Measurements from ENCODE around the gene RAD52. TPM values are rescaled to one million over a fixed set of nuclear protein-coding genes. Genes with fewer than 3 reads are reported as not detected.

The RAD52 gene
- total RNA-seq = 10 to 100 TPM; 14.6 to 21.8 TPM

DNA sequence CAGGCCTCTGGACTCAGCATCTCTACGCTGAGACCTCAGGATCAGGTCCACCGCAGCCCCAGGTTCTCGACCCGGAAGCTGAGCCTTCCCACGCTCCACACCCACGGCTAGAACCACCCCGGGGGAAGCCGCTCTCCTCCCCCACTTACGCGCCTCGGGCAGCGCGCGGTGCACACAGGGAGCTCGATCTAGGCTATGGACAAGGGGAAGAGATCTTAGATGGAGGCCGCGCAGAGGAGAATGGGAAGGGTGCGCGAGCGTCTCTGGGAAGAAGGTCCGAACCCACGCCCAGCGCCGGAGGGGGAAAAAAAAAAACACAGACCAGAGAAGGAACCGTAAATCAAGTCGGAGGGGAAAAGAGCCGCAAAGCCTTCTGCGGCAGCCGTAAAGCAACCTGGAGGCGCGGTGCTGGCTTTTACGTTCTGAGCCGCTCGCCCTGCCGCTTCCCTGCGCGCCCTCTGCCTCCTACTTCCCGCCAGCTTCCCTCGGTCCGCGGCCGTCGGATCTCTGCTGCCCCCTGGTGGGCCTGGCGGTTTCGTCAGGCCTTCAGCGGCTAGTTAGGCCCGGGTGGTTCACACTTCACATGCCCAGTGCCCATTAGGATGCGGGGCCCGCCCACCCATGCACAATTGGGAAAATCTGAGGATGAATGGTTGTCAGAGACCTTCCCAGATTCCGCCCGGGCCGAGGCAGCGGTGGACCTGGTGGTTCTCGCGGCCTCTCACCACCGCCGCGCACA lies at the start of gene RAD52:
Gene RAD52 (minus strand): TSS at position 242 of the 739 bp plus-strand sequence. CDS start 16,636 bp downstream, outside the sequence.
- peak within 1 kb of the TSS; percentile 98 for H3K4me3 Mint-ChIP-seq
- peak; percentile 84 for ATAC-seq
- peaks cover 16% of the 10 kb centered on the region for H3K36me3 Mint-ChIP-seq
- H3K27ac Mint-ChIP-seq = peak within 1 kb of the TSS; percentile 87
- peak; percentile 98 for DNase-seq
- CTCF ChIA-PET = interaction anchor here (0.5 to 2.5 kb wide), 42 partner anchors 10 to 637 kb away, joined by 3 to 25 read pairs (median 3); partner anchors contain the start of genes ERC1 and WNK1
- H3K4me1 Mint-ChIP-seq = peaks cover 30% of the 10 kb centered on the region
- H3K27me3 Mint-ChIP-seq = no peaks in the 10 kb centered on the region
- no peaks in the 10 kb centered on the region for H3K9me3 Mint-ChIP-seq (ENCODE audit: low read depth)

DNA sequence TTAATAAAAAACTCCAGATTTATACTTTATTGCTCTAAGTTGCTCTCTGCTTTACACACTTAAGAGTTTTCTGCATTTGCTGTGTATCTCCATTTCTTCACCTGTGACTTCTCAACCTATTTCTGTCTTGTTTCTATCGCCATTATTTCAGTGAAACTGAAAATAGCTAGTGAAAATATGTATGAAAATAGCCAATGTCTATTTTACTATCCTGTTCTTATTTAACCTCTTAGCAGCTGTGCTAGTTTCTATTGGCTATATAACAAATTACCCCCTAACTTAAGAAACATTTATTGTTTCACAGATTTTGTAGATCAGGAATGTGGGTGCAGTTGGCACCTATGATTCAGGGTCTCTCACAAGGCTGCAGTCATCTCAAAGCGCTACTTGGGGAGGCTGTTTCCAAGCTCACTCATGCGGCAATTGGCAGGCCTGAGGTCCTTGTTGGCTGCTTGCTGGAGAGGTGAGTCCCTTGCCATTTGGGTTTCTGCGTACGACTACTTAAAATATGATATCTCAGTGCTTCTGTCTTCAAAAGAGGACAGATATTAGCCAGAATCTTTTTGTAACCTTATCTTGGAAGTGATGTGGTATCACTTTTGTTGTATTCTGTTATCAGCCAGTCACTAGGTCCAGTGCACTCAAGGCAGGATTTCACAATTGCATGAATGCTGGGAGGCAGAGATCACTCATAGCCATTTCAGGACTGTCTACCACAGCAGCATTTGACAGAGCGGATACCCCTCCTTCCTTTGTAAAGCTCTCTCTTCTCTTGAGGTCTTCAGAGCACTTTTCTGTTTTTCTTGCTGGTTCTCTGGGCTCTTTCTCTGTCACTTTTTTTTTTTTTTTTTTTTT lies 48.8 kb upstream of the RAD52 start:
- no peak for DNase-seq
- H3K9me3 Mint-ChIP-seq (ENCODE audit: low read depth) = no peaks in the 10 kb centered on the region
- CTCF ChIA-PET = interaction anchor here (2.1 kb wide), 1 partner anchor 120 kb away, joined by 7 read pairs; no protein-coding TSS in a partner anchor
- ATAC-seq = no peak
- H3K36me3 Mint-ChIP-seq = peaks cover 8% of the 10 kb centered on the region
- H3K27ac Mint-ChIP-seq = no peak overlapping the region
- H3K27me3 Mint-ChIP-seq = no peaks in the 10 kb centered on the region
- H3K4me3 Mint-ChIP-seq = no peak overlapping the region
- peaks cover 5% of the 10 kb centered on the region for H3K4me1 Mint-ChIP-seq

DNA sequence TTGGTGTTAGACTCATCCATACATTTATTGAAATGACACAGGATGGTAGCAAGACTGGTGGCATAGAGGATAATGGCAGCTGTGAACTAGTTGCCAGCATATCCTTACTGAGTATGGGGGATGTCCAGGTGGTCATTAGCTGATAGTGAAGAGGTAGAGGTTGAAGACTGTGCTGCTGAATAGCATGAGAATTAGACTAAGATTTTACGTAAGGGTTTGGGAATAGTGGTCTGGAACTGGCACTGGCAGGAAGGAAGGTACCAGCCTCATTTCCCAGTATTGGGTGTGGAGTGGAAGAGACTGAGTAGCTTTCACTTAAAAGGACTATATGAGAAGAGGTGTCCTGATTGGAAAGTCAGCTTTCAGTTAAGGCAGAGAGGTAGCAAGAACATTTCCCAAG lies 48.0 kb upstream of the RAD52 start:
- peaks cover 8% of the 10 kb centered on the region for H3K4me1 Mint-ChIP-seq
- H3K9me3 Mint-ChIP-seq (ENCODE audit: low read depth) = no peaks in the 10 kb centered on the region
- CTCF ChIA-PET = interaction anchor here (2.1 kb wide), 1 partner anchor 120 kb away, joined by 7 read pairs; no protein-coding TSS in a partner anchor
- H3K36me3 Mint-ChIP-seq = peaks cover 9% of the 10 kb centered on the region
- ATAC-seq = no peak
- DNase-seq = no peak
- H3K27me3 Mint-ChIP-seq = peaks cover 3% of the 10 kb centered on the region
- no peak overlapping the region for H3K4me3 Mint-ChIP-seq
- H3K27ac Mint-ChIP-seq = no peak overlapping the region

DNA sequence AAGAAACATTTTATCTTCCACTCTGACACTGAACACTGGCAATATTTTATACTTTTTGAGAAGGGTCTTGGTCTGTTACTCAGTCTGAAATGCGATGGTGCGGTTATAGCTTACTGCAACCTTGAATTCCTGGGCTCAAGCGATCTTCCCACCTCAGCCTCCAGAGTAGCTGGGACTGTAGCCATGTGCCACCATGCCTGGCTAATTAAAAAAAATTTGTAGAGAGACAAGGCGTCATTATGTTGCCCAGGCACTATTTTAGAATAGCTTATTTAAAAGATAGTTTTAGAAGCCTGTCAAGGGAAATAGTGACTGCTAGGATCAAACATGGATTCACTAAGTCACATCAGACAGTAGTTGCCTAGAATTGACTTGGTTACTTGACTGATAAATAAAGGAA lies 47.4 kb upstream of the RAD52 start:
- CTCF ChIA-PET = interaction anchor here (2.1 kb wide), 1 partner anchor 121 kb away, joined by 7 read pairs; no protein-coding TSS in a partner anchor
- Mint-ChIP-seq H3K4me3 (no peak overlapping the region), H3K27me3 (peaks cover 9% of the 10 kb centered on the region), H3K36me3 (peaks cover 6% of the 10 kb centered on the region), H3K27ac (no peak overlapping the region), H3K4me1 (peaks cover 14% of the 10 kb centered on the region), H3K9me3 (ENCODE audit: low read depth) (no peaks in the 10 kb centered on the region)
- ATAC-seq = no peak
- DNase-seq = no peak

DNA sequence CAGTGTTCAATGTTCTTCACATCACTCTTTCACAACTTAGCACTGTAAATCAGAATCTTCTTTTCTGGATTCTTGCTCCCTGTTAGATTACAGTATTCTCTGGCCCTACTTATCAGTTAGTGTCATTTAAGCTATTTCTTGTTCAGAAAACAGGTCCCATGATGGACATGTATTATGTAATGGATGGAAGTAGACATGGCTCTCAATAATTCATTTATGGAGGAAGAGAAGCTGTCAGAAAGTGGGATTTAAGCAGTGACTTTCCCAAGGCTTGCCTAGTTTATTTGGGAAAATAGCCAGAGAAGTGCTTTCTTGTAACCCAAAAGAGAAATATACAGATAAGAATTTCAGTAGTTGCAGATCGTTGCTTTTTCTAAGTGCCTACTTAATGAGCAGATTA lies 43.2 kb upstream of the RAD52 start:
- Mint-ChIP-seq H3K4me3 (peak overlapping the region; percentile 91), H3K36me3 (peaks cover 4% of the 10 kb centered on the region), H3K27ac (no peak overlapping the region), H3K9me3 (ENCODE audit: low read depth) (no peaks in the 10 kb centered on the region), H3K27me3 (peaks cover 14% of the 10 kb centered on the region), H3K4me1 (peaks cover 35% of the 10 kb centered on the region)
- ATAC-seq (no peak), DNase-seq (no peak)
- CTCF ChIA-PET = interaction anchor here (1.0 to 3.9 kb wide), 2 partner anchors 43 to 177 kb away, joined by 4 to 25 read pairs; partner anchors contain the start of gene RAD52

DNA sequence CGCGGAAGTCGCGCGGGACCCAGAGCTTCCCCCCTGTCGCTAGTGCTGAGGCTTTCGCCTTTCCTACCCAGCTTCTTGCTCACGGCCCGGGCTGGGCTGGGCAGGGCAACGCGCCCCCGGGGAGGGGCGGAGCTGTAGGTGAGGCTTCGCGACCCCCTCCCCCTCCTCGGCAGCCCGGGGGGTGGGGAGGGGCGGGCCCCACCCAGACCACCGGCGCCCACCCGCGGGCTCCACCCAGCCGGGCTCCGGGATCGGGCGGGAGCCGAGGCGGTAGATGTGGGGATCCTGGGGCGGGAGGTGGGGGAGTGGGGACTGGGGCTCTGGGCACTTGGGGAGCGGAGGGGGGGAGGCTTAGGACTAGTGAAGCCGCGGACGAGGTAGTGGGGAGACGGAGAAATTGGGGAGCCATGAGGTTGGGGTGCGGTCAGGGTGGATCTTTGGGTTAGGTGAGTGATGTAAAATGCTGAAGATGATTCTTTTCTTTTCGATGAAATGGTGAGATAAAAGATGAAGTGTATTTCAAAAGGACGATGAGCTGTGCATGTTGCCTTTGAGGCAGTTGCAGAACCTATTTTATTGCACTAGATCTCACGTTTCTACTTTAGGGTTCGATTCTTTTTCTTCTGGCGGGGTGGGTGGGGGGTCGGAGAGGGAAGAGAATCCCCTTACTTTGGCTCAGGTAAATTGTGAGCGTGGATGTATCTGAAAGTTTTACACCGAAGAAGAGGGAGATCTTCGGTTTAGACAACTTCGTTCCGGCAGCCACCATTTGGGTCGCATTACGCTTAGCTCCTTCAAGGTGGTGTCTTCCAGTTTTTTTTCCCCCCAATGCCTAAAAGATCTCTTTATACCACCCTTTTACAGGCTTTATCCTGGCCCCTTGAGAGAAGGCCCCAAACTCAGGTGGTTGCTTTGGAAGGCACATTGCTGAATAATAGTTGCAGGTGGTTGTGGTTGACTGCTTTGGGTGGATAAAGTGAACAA lies 42.1 kb upstream of the RAD52 start:
- H3K9me3 Mint-ChIP-seq (ENCODE audit: low read depth) = no peaks in the 10 kb centered on the region
- peak overlapping the region; percentile 91 for H3K4me3 Mint-ChIP-seq
- H3K27ac Mint-ChIP-seq = peak overlapping the region; percentile 87
- H3K36me3 Mint-ChIP-seq = peaks cover 6% of the 10 kb centered on the region
- CTCF ChIA-PET = interaction anchor here (0.7 to 3.9 kb wide), 4 partner anchors 42 to 601 kb away, joined by 3 to 25 read pairs (median 4); partner anchors contain the start of gene RAD52
- ATAC-seq = peak; percentile 67
- H3K27me3 Mint-ChIP-seq = peaks cover 14% of the 10 kb centered on the region
- peaks cover 32% of the 10 kb centered on the region for H3K4me1 Mint-ChIP-seq
- peak; percentile 60 for DNase-seq

DNA sequence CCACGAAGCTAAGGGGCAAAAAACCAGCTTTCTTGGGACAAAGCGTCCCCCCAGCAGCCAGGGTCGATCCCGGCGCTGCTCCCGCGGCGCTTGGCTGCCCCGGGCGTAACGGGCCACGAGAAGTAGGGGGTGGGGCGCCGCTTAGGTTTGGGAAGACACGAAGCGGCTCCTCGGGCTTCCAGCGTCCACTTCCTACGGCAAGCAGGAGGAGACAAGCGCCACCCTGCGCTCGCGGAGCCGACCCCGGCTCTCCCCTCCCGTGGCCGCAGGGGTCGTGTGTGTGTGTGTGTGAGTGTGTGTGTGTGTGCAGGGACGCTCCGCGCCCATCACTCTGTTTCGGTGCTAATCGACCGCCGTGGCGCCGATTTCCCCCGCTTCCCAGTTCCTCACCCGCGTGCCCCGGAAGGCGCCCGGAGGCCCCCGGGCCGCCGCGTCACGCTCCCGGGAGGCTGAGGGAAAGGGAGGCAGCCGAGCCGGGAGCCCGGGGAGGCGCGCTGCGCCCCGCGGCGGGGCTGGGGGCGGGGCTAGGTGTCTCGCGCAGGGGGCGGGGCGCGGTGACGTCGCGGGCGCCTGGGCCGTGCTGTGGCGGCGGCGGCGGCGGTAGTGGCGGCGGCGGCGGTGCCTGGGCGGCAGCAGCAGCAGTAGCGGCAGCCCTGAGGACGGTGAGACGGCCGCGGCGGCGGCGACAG lies 41.3 kb upstream of the RAD52 start, which contains the start of gene ERC1:
Gene ERC1 (plus strand): TSS at position 563 of the 689 bp plus-strand sequence. CDS start 36,681 bp downstream, outside the sequence.
- CTCF ChIA-PET = interaction anchor here (0.9 to 3.9 kb wide), 5 partner anchors 9 to 590 kb away, joined by 3 to 25 read pairs (median 4); partner anchors contain the start of genes CCDC77 and RAD52
- H3K27me3 Mint-ChIP-seq = peaks cover 14% of the 10 kb centered on the region
- peak within 1 kb of the TSS; percentile 87 for H3K27ac Mint-ChIP-seq
- ATAC-seq (peak; percentile 88), DNase-seq (peak; percentile 77)
- peaks cover 6% of the 10 kb centered on the region for H3K36me3 Mint-ChIP-seq
- H3K4me1 Mint-ChIP-seq = peaks cover 32% of the 10 kb centered on the region
- peak within 1 kb of the TSS; percentile 91 for H3K4me3 Mint-ChIP-seq
- no peaks in the 10 kb centered on the region for H3K9me3 Mint-ChIP-seq (ENCODE audit: low read depth)

DNA sequence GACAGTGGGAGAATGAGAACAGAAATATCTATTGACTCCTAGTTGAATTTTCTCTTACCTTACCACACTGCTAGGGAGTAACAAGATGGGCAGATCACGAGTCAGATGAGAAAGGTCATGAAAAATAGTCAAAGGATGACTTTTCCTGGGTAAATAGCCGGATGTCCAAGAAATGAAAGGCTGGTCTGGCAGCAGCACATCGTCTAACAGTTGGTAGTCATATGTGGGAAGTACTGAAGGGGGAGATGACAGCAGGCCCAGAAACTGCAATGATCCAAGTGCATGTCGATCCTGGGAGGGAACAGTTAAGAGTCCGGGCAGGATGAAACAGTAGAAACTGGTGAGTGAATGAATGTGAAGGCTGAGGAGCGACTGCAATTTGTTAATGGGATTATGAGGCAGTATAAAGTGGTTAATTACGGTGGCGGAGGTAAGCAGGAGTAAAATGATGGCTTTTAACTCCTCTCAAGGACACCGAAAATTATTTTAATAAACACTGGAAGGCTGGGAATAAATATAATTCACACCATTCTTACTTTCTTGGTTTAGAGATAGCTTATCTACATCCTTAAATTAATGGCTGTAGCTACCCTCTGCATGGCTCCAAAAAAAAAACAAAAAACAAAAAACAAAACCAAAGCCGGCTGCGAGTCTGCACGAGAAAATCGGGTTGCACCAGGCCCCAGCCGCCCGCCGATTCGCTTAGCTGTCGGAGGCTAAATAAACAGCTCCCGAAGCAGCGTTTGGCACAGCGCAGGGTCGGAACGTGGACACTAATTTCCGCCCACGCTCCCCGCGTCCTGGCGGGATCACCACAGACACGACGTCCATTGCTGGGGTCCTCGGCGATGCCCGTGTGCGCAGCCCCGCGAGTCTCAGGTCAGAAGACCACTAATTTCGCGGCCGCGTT lies 40.5 kb upstream of the RAD52 start:
- H3K9me3 Mint-ChIP-seq (ENCODE audit: low read depth) = no peaks in the 10 kb centered on the region
- ATAC-seq (peak; percentile 35), DNase-seq (peak; percentile 70)
- CTCF ChIA-PET = interaction anchor here (0.9 to 3.9 kb wide), 5 partner anchors 8 to 589 kb away, joined by 3 to 25 read pairs (median 4); partner anchors contain the start of genes CCDC77 and RAD52
- H3K27me3 Mint-ChIP-seq = peaks cover 14% of the 10 kb centered on the region
- H3K36me3 Mint-ChIP-seq = peaks cover 6% of the 10 kb centered on the region
- peak overlapping the region; percentile 81 for H3K27ac Mint-ChIP-seq
- H3K4me1 Mint-ChIP-seq = peaks cover 32% of the 10 kb centered on the region
- H3K4me3 Mint-ChIP-seq = peak overlapping the region; percentile 68

DNA sequence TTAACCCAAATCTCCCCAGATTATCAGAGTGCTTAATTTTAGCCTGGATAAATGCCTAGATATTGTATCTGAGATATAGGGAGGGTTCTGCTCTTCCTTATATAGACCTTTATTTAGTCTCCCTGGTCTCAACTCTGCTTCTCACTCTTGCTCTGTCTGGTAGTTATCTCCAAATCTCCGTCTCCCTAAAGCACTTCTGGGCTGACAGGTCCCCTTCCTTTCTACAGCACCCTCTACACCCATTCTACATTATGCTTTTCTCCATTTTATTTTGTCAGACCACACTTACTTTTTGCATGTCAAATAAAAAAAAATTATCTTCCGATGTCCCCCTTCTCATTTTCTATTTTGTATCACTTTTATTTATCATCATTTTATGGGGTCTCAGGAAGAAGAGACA lies 39.6 kb upstream of the RAD52 start:
- no peak for DNase-seq
- peak overlapping the region; percentile 38 for H3K4me3 Mint-ChIP-seq
- ATAC-seq = no peak
- peak overlapping the region; percentile 36 for H3K27ac Mint-ChIP-seq
- peaks cover 32% of the 10 kb centered on the region for H3K4me1 Mint-ChIP-seq
- H3K27me3 Mint-ChIP-seq = peaks cover 14% of the 10 kb centered on the region
- H3K9me3 Mint-ChIP-seq (ENCODE audit: low read depth) = no peaks in the 10 kb centered on the region
- peaks cover 6% of the 10 kb centered on the region for H3K36me3 Mint-ChIP-seq
- CTCF ChIA-PET = no interaction called here

DNA sequence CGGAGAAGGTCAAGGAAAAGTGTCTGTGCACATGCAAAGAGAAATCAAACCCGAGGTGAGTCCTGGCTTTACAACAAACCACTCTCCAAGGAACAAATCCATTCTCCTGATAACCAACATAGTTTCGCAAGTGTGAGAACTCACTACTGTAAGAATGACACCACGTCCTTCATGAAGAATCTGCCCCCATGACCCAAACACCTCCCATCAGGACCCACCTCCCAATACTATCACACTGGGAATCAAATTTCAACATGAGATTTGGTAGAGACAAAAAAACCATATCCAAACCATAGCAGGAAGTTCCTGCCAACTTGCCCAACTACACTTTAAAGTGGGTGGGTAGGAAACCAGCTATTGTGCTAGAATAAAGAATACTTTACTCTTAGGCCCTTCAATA lies 39.2 kb upstream of the RAD52 start:
- peaks cover 6% of the 10 kb centered on the region for H3K36me3 Mint-ChIP-seq
- H3K27ac Mint-ChIP-seq = no peak overlapping the region
- H3K27me3 Mint-ChIP-seq = peaks cover 14% of the 10 kb centered on the region
- ATAC-seq = no peak
- no peak for DNase-seq
- H3K4me3 Mint-ChIP-seq = no peak overlapping the region
- H3K9me3 Mint-ChIP-seq (ENCODE audit: low read depth) = no peaks in the 10 kb centered on the region
- peaks cover 32% of the 10 kb centered on the region for H3K4me1 Mint-ChIP-seq
- CTCF ChIA-PET = no interaction called here

DNA sequence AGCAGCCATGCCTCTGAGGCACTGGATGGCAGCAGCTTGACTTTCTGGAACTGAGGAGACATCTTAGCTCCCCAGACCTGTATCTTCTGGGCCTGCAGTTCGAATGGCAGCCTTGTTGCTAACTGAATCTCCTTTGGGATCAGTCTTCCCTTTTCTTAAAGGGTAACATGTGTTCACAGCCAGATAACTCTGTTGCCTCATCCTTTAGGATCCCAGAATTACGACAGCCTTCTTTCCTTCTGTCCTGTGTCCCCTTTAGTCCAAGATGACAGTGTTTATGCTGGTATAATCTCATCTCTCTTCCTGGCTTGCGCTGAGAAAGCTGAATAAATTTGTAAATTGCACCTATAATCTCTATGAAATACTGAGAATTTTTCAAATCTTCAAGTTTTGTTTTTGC lies 32.5 kb upstream of the RAD52 start:
- H3K27me3 Mint-ChIP-seq = no peaks in the 10 kb centered on the region
- no peak overlapping the region for H3K4me3 Mint-ChIP-seq
- no peaks in the 10 kb centered on the region for H3K9me3 Mint-ChIP-seq (ENCODE audit: low read depth)
- CTCF ChIA-PET = interaction anchor here (0.9 to 1.0 kb wide), 3 partner anchors 8 to 136 kb away, joined by 3 to 5 read pairs (median 4); no protein-coding TSS in a partner anchor
- peaks cover 10% of the 10 kb centered on the region for H3K4me1 Mint-ChIP-seq
- ATAC-seq (no peak), DNase-seq (no peak)
- no peak overlapping the region for H3K27ac Mint-ChIP-seq
- H3K36me3 Mint-ChIP-seq = peaks cover 1% of the 10 kb centered on the region
